Neutrophil (primary cell): ENCODE data around the gene DMRTA2.

Experiments used
- H3K27ac ChIP-seq: fragments of 200-600 bp; sonication (generic); 2 replicates; pipeline ENCODE4 v1.5.1; 2016; ENCODE audit warnings: mild to moderate bottlenecking, moderate library complexity
- H3K27me3 ChIP-seq: fragments of 200-600 bp; sonication (generic); 2 replicates; pipeline ENCODE4 v1.6.0; 2016; ENCODE audit warnings: mild to moderate bottlenecking
- H3K36me3 ChIP-seq: fragments of 200-600 bp; sonication (generic); 2 replicates; pipeline ENCODE4 v1.5.1; 2017
- H3K4me1 ChIP-seq, 2 experiments: fragments of 200-600 bp in 1 of 2; sonication (generic) in 1 of 2; 1 replicate in 1 of 2; 2 replicates in 1 of 2; pipeline versions ENCODE4 v1.5.1 to v1.6.1; 2013 to 2016; ENCODE audit warnings: low read depth in 1 of 2, low read length in 1 of 2, mild to moderate bottlenecking in 1 of 2, moderate library complexity in 1 of 2; ENCODE audit not compliant: control insufficient read depth in 1 of 2, insufficient read depth in 1 of 2
- H3K4me3 ChIP-seq, 2 experiments: fragments of 200-600 bp in 1 of 2; sonication (generic) in 1 of 2; 1 replicate in 1 of 2; 2 replicates in 1 of 2; pipeline ENCODE4 v1.5.1; 2013 to 2016; ENCODE audit warnings: low read depth in 1 of 2, low read length in 1 of 2, mild to moderate bottlenecking in 1 of 2, moderate library complexity in 1 of 2
- H3K9me3 ChIP-seq: fragments of 200-600 bp; sonication (generic); 2 replicates; pipeline ENCODE4 v1.5.1; 2016
- CTCF ChIP-seq: fragments of 200-600 bp; sonication (generic); IDR thresholded peaks from 2 replicates; pipeline ENCODE4 v1.5.1; 2016; ENCODE audit warnings: antibody characterized with exemption

The DMRTA2 gene

GRCh38 chr1:50453266-50453665, 30.0 kb upstream of the DMRTA2 start:
- Histone ChIP-seq H3K4me1 (peaks cover 0 to 5% of the 10 kb centered on the region in 2 experiments), H3K4me3 (no peak overlapping the region), H3K36me3 (no peaks in the 10 kb centered on the region), H3K27ac (no peak overlapping the region), H3K9me3 (no peaks in the 10 kb centered on the region), H3K27me3 (no peaks in the 10 kb centered on the region)
- no peak for TF ChIP-seq CTCF

- TF ChIP-seq CTCF, result no peak
- H3K27ac ChIP-seq, result no peak overlapping the region
- H3K36me3 ChIP-seq, result no peaks in the 10 kb centered on the region
- peaks cover 0 to 4% of the 10 kb centered on the region in 2 experiments for H3K4me1 ChIP-seq
- no peaks in the 10 kb centered on the region for H3K9me3 ChIP-seq
- H3K4me3 ChIP-seq, result no peak overlapping the region
- no peaks in the 10 kb centered on the region for H3K27me3 ChIP-seq
These were observed 29.5 kb upstream of the DMRTA2 start for GRCh38 chr1:50452700-50453099.

- no peak for TF ChIP-seq CTCF
- H3K36me3 ChIP-seq, result no peaks in the 10 kb centered on the region
- H3K27ac ChIP-seq, result no peak overlapping the region
- H3K4me1 ChIP-seq, result no peaks in the 10 kb centered on the region
- H3K9me3 ChIP-seq, result no peaks in the 10 kb centered on the region
- H3K27me3 ChIP-seq, result no peaks in the 10 kb centered on the region
- no peak overlapping the region for H3K4me3 ChIP-seq
These were observed 27.8 kb upstream of the DMRTA2 start for GRCh38 chr1:50450861-50451653.

GRCh38 chr1:50447961-50448360, 24.7 kb upstream of the DMRTA2 start:
- Histone ChIP-seq H3K27me3 (no peaks in the 10 kb centered on the region), H3K9me3 (no peaks in the 10 kb centered on the region), H3K27ac (no peak overlapping the region), H3K4me3 (no peak overlapping the region), H3K36me3 (no peaks in the 10 kb centered on the region), H3K4me1 (no peaks in the 10 kb centered on the region)
- no peak for TF ChIP-seq CTCF

- Histone ChIP-seq H3K27ac (no peak overlapping the region), H3K27me3 (no peaks in the 10 kb centered on the region), H3K4me3 (no peak overlapping the region), H3K9me3 (no peaks in the 10 kb centered on the region), H3K4me1 (no peaks in the 10 kb centered on the region), H3K36me3 (peaks cover 31% of the 10 kb centered on the region)
- no peak for TF ChIP-seq CTCF
These were observed 17.9 kb upstream of the DMRTA2 start for GRCh38 chr1:50441183-50441582.
